ENCODE measurements around the gene PCMT1. TPM values are rescaled to one million over a fixed set of nuclear protein-coding genes. Genes with fewer than 3 reads are reported as not detected.

Gene PCMT1
- total RNA-seq, 1 experiment from 2014 or later = 90.7 TPM

- TF ChIP-seq AFF4 (CRISPR knock-in tag; IDR thresholded peaks at IDR 0.05; ENCODE audit: borderline replicate concordance) (no peak), GTF2I (CRISPR knock-in tag; conservative IDR thresholded peaks at IDR 0.05) (no peak), FOXP1 (CRISPR knock-in tag; IDR thresholded peaks at IDR 0.05; ENCODE audit: borderline replicate concordance) (peak; percentile 64; the same call in 1 of the 2 replicates), ATF6 (CRISPR knock-in tag; IDR thresholded peaks at IDR 0.05) (no peak), CREB1 (CRISPR knock-in tag; IDR thresholded peaks at IDR 0.05) (no peak; the same call in 1 of the 2 replicates), NR2C2 (CRISPR knock-in tag; IDR thresholded peaks at IDR 0.05) (0 out of 2 replicates have a peak, but pooled peaks have one; percentile 23), MLX (CRISPR knock-in tag; IDR thresholded peaks at IDR 0.05) (no peak), NR3C1 (CRISPR knock-in tag; conservative IDR thresholded peaks at IDR 0.05; ENCODE audit: low read depth) (no peak), RELA (CRISPR knock-in tag; IDR thresholded peaks at IDR 0.05; ENCODE audit: borderline replicate concordance) (no peak), ELF4 (CRISPR knock-in tag; IDR thresholded peaks at IDR 0.05; ENCODE audit: low read depth) (no peak), IRF2 (CRISPR knock-in tag; IDR thresholded peaks at IDR 0.05; ENCODE audit: borderline replicate concordance, low read depth) (no peak), ZBTB43 (CRISPR knock-in tag; IDR thresholded peaks at IDR 0.05) (0 out of 2 replicates have a peak, but pooled peaks have one; percentile 28), GRHL2 (CRISPR knock-in tag; IDR thresholded peaks at IDR 0.05; ENCODE audit: insufficient replicate concordance, severe bottlenecking) (no peak), FOXK1 (CRISPR knock-in tag; IDR thresholded peaks at IDR 0.05) (peak; percentile 81), FOXP4 (CRISPR knock-in tag; IDR thresholded peaks at IDR 0.05) (no peak), CDX4 (CRISPR knock-in tag; IDR thresholded peaks at IDR 0.05; ENCODE audit: borderline replicate concordance) (no peak)
These were observed 3.2 kb upstream of the PCMT1 start, which contains the start of gene NUP43 (continued) for GRCh38 chr6:149746147-149746946.

Measured in WTC11 (cell line).